ENCODE data around the gene GPR150.

GPR150 gene

GRCh38 chr5:95654196-95654595, 34.3 kb downstream of the GPR150 start:
- DNase-seq, result no peak

- no peak for DNase-seq
Measured at GRCh38 chr5:95655575-95655974, 35.7 kb downstream of the GPR150 start.

- no peak for DNase-seq
Measured at GRCh38 chr5:95660060-95660459, 40.2 kb downstream of the GPR150 start.

GRCh38 chr5:95662946-95663345, 43.1 kb downstream of the GPR150 start:
- no peak for DNase-seq

GRCh38 chr5:95664204-95664786, 44.4 kb downstream of the GPR150 start:
- peak in 1 of 2 donors; percentile 76 for DNase-seq

- DNase-seq, result peak in 1 of 2 donors; percentile 47
Measured at GRCh38 chr5:95667061-95667618, 47.3 kb downstream of the GPR150 start.

GRCh38 chr5:95667678-95668077, 47.8 kb downstream of the GPR150 start:
- DNase-seq, result no peak

- DNase-seq, result no peak
Measured at GRCh38 chr5:95668216-95668615, 48.3 kb downstream of the GPR150 start.

- DNase-seq, result no peak
Measured at GRCh38 chr5:95668728-95669127, 48.8 kb downstream of the GPR150 start.

GRCh38 chr5:95669540-95669939, 49.7 kb downstream of the GPR150 start:
- DNase-seq, result no peak

GRCh38 chr5:95669985-95670384, 50.1 kb downstream of the GPR150 start:
- DNase-seq, result no peak

- DNase-seq, result no peak
Measured at GRCh38 chr5:95670568-95670967, 50.7 kb downstream of the GPR150 start.
